Stimulated activated naive CD8-positive, alpha-beta T cell treated with anti-CD3 and anti-CD28 coated beads, Interleukin-15, Interleukin-2, amounts not matched to agents 100 ng/mL and 50 ng/mL, for 24 hours (primary cell): ENCODE results near the gene ARL15.
"Not testable (repeated sequence)": the region's sequence is repeated elsewhere in the genome, so short reads cannot be mapped to it uniquely, and the experiment has no call there.

Source experiments
- H3K27ac Mint-ChIP-seq: one replicate; pipeline ENCODE4 v1.8.0; 2021; ENCODE audit warnings: mild to moderate bottlenecking, mixed read lengths
- H3K27me3 Mint-ChIP-seq: one replicate; pipeline ENCODE4 v1.8.0; 2021; ENCODE audit warnings: mixed read lengths
- H3K36me3 Mint-ChIP-seq: one replicate; pipeline ENCODE4 v1.8.0; 2021; ENCODE audit warnings: low read depth, mixed read lengths
- H3K4me1 Mint-ChIP-seq: one replicate; pipeline ENCODE4 v1.8.0; 2021; ENCODE audit warnings: low read depth, mixed read lengths
- H3K4me3 Mint-ChIP-seq: one replicate; pipeline ENCODE4 v1.8.0; 2021; ENCODE audit warnings: mild to moderate bottlenecking, mixed read lengths
- H3K9me3 Mint-ChIP-seq: one replicate; pipeline ENCODE4 v1.8.0; 2021; ENCODE audit warnings: mixed read lengths

Gene ARL15

GRCh38 chr5:54310433-54311175 lies at the start of gene ARL15:
Gene ARL15 (minus strand): TSS chr5:54310573.
- peaks cover 5% of the 10 kb centered on the region for H3K27me3 Mint-ChIP-seq
- peaks cover 23% of the 10 kb centered on the region for H3K4me1 Mint-ChIP-seq
- H3K4me3 Mint-ChIP-seq = peak within 1 kb of the TSS; percentile 94
- H3K36me3 Mint-ChIP-seq = no peaks in the 10 kb centered on the region
- H3K9me3 Mint-ChIP-seq = no peaks in the 10 kb centered on the region
- peak within 1 kb of the TSS; percentile 88 for H3K27ac Mint-ChIP-seq

- Mint-ChIP-seq H3K27ac (no peak overlapping the region), H3K27me3 (peaks cover 14% of the 10 kb centered on the region), H3K9me3 (peaks cover 10% of the 10 kb centered on the region), H3K4me1 (no peaks in the 10 kb centered on the region), H3K36me3 (no peaks in the 10 kb centered on the region), H3K4me3 (no peak overlapping the region)
Observed at GRCh38 chr5:54360089-54360488, 49.7 kb upstream of the ARL15 start.

- peaks cover 9% of the 10 kb centered on the region for H3K36me3 Mint-ChIP-seq
- no peak overlapping the region for H3K27ac Mint-ChIP-seq
- peaks cover 14% of the 10 kb centered on the region for H3K27me3 Mint-ChIP-seq
- no peak overlapping the region for H3K4me3 Mint-ChIP-seq
- peaks cover 19% of the 10 kb centered on the region for H3K9me3 Mint-ChIP-seq
- no peaks in the 10 kb centered on the region for H3K4me1 Mint-ChIP-seq
Observed at GRCh38 chr5:54357408-54358058, 47.2 kb upstream of the ARL15 start.

DNA sequence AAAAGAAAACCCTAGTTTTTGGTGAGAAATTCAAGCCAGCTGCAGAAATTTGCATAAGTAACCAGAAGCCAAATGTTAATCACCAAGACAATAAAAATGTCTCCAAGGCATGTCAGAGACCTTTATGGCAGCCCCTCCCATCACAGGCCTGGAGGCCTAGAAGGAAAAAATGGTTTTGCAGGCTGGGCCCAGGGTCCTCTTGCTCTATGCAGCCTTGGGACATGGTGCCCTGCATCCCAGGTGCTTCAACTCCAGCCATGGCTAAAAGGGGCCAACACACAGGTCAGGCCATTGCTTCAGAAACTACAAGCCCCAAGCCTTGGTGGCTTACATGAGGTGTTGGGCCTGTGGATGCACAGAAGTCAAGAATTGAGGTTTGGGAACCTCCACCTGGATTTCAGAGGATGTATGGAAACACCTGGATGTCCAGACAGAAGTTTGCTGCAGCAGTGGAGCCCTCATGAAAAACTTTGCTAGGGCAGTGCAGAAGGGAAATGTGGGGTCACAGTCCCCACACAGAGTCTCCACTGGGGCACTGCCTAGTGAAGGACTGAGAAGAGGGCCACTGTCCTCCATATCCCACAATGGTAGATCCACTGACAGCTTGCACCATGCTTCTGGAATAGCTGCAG lies 43.7 kb upstream of the ARL15 start:
- not testable (repeated sequence) for H3K36me3 Mint-ChIP-seq, H3K4me1 Mint-ChIP-seq, H3K4me3 Mint-ChIP-seq, H3K27ac Mint-ChIP-seq, H3K27me3 Mint-ChIP-seq
- H3K9me3 Mint-ChIP-seq = peaks cover 26% of the 10 kb centered on the region

- not testable (repeated sequence) for H3K27me3 Mint-ChIP-seq, H3K36me3 Mint-ChIP-seq, H3K4me3 Mint-ChIP-seq, H3K4me1 Mint-ChIP-seq, H3K27ac Mint-ChIP-seq
- peaks cover 29% of the 10 kb centered on the region for H3K9me3 Mint-ChIP-seq
Observed at GRCh38 chr5:54352580-54352979, 42.2 kb upstream of the ARL15 start.

GRCh38 chr5:54347221-54347865 lies 37.0 kb upstream of the ARL15 start:
- no peak overlapping the region for H3K27ac Mint-ChIP-seq
- H3K4me3 Mint-ChIP-seq = no peak overlapping the region
- H3K36me3 Mint-ChIP-seq = peaks cover 7% of the 10 kb centered on the region
- H3K4me1 Mint-ChIP-seq = no peaks in the 10 kb centered on the region
- peaks cover 17% of the 10 kb centered on the region for H3K9me3 Mint-ChIP-seq
- no peaks in the 10 kb centered on the region for H3K27me3 Mint-ChIP-seq

DNA sequence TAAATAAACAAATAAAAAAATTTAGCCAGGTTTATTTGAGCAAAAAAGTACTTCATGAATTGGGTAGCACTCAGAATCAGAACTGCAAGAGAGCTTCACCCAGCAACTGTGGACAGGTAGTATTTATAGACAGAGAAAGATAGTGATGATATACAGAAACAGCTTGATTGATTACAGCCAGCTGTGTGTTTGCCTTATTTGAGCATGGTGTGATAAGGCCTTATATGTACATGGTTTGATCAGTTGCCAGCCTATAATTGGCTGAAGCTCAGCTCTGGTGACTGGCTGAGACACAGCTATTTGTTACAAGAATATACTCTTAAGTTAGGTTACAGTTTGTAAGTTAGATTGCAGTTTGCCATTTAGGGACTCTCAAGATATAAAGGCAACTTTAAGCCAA lies 34.3 kb upstream of the ARL15 start:
- Mint-ChIP-seq H3K4me3 (no peak overlapping the region), H3K36me3 (peaks cover 7% of the 10 kb centered on the region), H3K4me1 (no peaks in the 10 kb centered on the region), H3K27me3 (peaks cover 7% of the 10 kb centered on the region), H3K9me3 (peaks cover 11% of the 10 kb centered on the region), H3K27ac (no peak overlapping the region)

DNA sequence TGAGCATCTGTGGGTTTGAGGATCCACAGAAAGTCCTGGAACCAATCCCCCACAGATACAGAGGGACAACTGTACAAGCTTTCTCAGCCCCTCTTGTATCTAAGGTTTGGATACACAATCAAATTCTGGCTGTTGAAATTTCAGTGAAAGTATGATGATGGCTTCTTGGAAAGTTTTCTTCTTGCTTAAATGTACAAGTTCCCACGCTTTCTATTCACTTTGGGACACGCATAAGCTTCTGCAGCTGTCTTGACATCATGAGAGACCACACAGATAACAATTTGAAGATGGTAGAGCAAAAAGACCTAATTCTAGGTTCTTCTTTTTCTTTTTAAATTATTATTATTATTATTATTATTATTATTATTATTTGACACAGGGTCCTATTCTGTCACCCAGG lies 31.6 kb upstream of the ARL15 start:
- Mint-ChIP-seq H3K27me3 (peaks cover 7% of the 10 kb centered on the region), H3K27ac (no peak overlapping the region), H3K4me3 (no peak overlapping the region), H3K9me3 (peaks cover 14% of the 10 kb centered on the region), H3K36me3 (peaks cover 1% of the 10 kb centered on the region), H3K4me1 (no peaks in the 10 kb centered on the region)

DNA sequence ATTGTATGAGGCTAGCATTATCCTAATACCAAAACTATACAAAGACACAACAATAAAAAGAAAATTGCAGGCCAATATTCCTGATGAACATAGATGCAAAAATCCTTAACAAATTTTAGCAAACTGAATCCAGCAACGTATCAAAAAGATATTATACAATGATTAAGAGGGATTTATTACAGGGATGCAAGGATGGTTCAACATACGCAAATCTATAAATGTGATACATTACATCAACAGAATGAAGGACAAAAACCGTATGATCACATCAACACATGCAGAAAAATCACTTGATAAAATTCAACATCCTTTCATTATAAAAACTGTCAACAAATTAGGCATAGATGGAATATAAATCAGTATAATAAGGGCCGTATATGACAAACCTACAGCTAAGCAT lies 27.1 kb upstream of the ARL15 start:
- Mint-ChIP-seq H3K36me3 (no peaks in the 10 kb centered on the region), H3K27ac (no peak overlapping the region), H3K4me1 (no peaks in the 10 kb centered on the region), H3K9me3 (peaks cover 26% of the 10 kb centered on the region), H3K4me3 (no peak overlapping the region), H3K27me3 (peaks cover 18% of the 10 kb centered on the region)

- Mint-ChIP-seq H3K27me3 (peaks cover 25% of the 10 kb centered on the region), H3K4me3 (no peak overlapping the region), H3K36me3 (no peaks in the 10 kb centered on the region), H3K27ac (no peak overlapping the region), H3K9me3 (peaks cover 19% of the 10 kb centered on the region), H3K4me1 (no peaks in the 10 kb centered on the region)
Observed at GRCh38 chr5:54332720-54333119, 22.3 kb upstream of the ARL15 start.

DNA sequence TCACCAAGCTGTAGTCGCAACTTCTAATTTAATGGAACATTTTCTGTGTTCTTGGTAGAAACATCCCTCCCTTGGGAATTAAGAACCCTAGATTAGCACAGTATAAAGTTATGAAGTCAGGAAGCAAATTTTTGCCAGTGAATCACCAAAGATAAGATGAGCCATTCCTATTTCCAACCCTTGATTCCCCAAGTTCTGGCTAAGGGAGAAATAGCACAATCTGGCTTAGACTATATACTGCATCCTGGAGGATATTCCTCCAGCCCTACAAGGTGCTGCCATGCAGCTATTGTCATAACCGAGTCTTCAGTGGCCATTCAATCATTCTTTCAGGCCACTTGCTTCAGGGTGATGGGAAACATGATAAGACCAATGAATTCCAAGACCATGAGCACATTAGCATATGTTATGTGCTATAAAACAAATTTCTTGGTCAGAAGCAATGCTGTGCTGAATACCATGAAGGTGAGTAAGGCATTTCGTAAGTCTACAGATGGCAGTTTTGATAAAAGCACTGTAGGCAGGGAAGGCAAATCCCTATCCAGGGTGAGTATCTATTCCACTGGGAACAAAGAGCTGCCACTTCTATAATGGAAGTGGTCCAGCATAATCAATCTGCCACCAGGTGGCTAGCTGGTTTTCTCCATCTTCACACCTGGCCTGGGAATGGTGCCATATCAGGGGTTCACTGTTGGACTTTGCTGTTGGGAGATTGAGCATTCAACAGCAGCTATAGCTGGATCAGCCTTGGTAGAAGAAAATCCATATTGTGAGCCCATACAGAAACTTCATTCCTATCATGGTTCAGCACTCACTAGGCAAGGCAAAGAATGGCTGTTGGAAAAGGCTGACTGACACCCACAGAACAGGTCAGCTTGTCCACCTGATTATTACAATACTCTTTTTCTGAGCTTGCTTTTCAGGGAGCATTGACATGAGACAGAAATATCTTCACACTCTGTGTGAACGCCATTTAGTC lies 19.6 kb upstream of the ARL15 start:
- Mint-ChIP-seq H3K4me1 (no peaks in the 10 kb centered on the region), H3K27me3 (peaks cover 28% of the 10 kb centered on the region), H3K9me3 (peaks cover 6% of the 10 kb centered on the region), H3K27ac (no peak overlapping the region), H3K36me3 (no peaks in the 10 kb centered on the region), H3K4me3 (no peak overlapping the region)

- peaks cover 18% of the 10 kb centered on the region for H3K27me3 Mint-ChIP-seq
- H3K36me3 Mint-ChIP-seq = no peaks in the 10 kb centered on the region
Observed at GRCh38 chr5:54326662-54327270, 16.4 kb upstream of the ARL15 start.

GRCh38 chr5:54325610-54326311 lies 15.4 kb upstream of the ARL15 start:
- Mint-ChIP-seq H3K4me3 (no peak overlapping the region), H3K9me3 (no peaks in the 10 kb centered on the region), H3K27ac (no peak overlapping the region), H3K4me1 (no peaks in the 10 kb centered on the region), H3K27me3 (peaks cover 19% of the 10 kb centered on the region), H3K36me3 (no peaks in the 10 kb centered on the region)

More at GRCh38 chr5:54326662-54327270, 16.4 kb upstream of the ARL15 start:
- H3K9me3 Mint-ChIP-seq = no peaks in the 10 kb centered on the region
- H3K27ac Mint-ChIP-seq = no peak overlapping the region
- H3K4me1 Mint-ChIP-seq = no peaks in the 10 kb centered on the region
- H3K4me3 Mint-ChIP-seq = no peak overlapping the region
